Measurements from ENCODE around the gene SLC5A3.

The SLC5A3 gene

GRCh38 chr21:34105947-34106541 lies 32.7 kb downstream of the SLC5A3 start:
- no peak for DNase-seq

- DNase-seq = no peak
Measured at GRCh38 chr21:34107606-34108005, 34.2 kb downstream of the SLC5A3 start.

GRCh38 chr21:34109075-34109474 lies 35.7 kb downstream of the SLC5A3 start:
- DNase-seq = no peak

- DNase-seq = no peak
Measured at GRCh38 chr21:34110594-34111202, 37.3 kb downstream of the SLC5A3 start.

GRCh38 chr21:34112316-34113033 lies 39.1 kb downstream of the SLC5A3 start:
- DNase-seq = no peak

GRCh38 chr21:34113842-34114241 lies 40.5 kb downstream of the SLC5A3 start:
- no peak for DNase-seq

- no peak for DNase-seq
Measured at GRCh38 chr21:34115160-34115559, 41.8 kb downstream of the SLC5A3 start.

GRCh38 chr21:34116569-34116968 lies 43.2 kb downstream of the SLC5A3 start:
- DNase-seq = no peak

GRCh38 chr21:34120867-34121266 lies 47.5 kb downstream of the SLC5A3 start:
- DNase-seq = no peak

GRCh38 chr21:34122047-34122446 lies 48.7 kb downstream of the SLC5A3 start:
- no peak for DNase-seq
